ENCODE measurements around the gene GRAMD1A. TPM values are rescaled to one million over a fixed set of nuclear protein-coding genes. Genes with fewer than 3 reads are reported as not detected.

The GRAMD1A gene
- total RNA-seq, 1 donor from 2014 or later, result 27.2 TPM

DNA sequence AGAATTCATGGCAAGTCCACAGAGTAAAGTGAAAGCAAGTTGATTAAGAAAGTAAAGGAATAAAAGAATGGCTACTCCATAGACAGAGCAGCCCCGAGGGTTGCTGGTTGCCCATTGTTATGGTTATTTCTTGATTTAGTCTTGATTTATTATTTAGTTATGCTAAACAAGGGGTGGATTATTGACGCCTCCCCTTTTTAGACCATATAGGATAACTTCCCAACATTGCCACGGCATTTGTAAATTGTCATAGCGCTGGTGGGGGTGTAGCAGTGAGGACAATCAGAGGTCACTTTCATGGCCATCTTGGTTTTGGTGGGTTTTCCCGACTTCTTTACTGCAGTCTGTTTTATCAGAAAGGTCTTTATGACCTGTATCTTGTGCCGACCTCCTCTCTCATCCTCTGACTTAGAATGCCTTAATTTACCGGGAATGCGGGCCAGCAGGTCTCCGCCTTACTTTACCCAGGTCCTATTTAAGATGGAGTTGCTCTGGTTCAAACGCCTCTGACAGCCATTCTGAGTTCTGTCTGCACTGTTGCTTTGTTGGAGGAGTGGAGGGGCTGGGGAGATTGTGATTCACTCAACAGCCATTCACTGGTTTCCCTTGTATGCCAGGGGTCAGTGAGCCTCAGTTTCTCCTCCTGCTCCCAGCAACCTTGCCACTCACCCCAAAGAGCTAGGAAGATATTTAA lies 69.0 kb downstream of the GRAMD1A start:
- no peak for DNase-seq (ENCODE audit: low spot score)
- peaks cover 20% of the 10 kb centered on the region for H3F3A ChIP-seq (ENCODE audit: low read depth)
- peak overlapping the region; percentile 23 for H3K4me3 ChIP-seq
- no peaks in the 10 kb centered on the region for H3K36me3 ChIP-seq
- Mint-ChIP-seq H3K36me3 (no peaks in the 10 kb centered on the region), H3K4me1 (peaks cover 14% of the 10 kb centered on the region), H3K27ac (peak overlapping the region; percentile 95), H3K27me3 (ENCODE audit: insufficient read depth, low read depth) (no peaks in the 10 kb centered on the region), H3K4me3 (peak overlapping the region; percentile 63), H3K9me3 (peaks cover 4% of the 10 kb centered on the region)
- peaks cover 14% of the 10 kb centered on the region for H3K4me1 ChIP-seq
- H3K27me3 ChIP-seq, result peaks cover 4% of the 10 kb centered on the region
- no peak overlapping the region for H3K9ac ChIP-seq
- no peaks in the 10 kb centered on the region for H3K79me2 ChIP-seq (ENCODE audit: low read depth)
- H4K20me1 ChIP-seq (ENCODE audit: low read depth), result no peaks in the 10 kb centered on the region
- H3K4me2 ChIP-seq, result peak overlapping the region; percentile 77
- no peak for TF ChIP-seq EZH2 (IDR thresholded peaks at IDR 0.05)
- H2AFZ ChIP-seq (replicated peaks), result peak overlapping the region; percentile 99
- no peak overlapping the region for H3K27ac ChIP-seq
- H3K9me3 ChIP-seq (ENCODE audit: low read depth), result no peaks in the 10 kb centered on the region

DNA sequence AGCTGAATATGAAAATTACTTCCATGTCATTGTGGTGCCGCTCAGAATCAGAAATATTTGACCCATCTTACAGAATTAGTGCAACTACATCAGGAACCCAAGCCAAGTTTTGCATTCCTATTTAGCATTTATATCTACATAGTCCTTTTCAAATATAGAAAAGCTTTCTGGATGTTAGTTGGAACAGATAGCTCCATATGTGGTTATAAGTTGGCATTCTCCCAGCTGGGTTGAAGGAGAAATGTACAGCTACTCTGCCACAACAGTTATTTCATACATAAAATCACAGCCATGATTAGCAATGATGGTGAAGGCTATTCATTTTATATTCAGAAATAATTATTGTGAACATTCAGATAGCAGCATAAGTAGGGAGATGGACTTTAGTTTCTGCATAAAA lies 69.6 kb downstream of the GRAMD1A start:
- Mint-ChIP-seq H3K4me1 (peaks cover 14% of the 10 kb centered on the region), H3K36me3 (no peaks in the 10 kb centered on the region), H3K27ac (no peak overlapping the region), H3K27me3 (ENCODE audit: insufficient read depth, low read depth) (no peaks in the 10 kb centered on the region), H3K9me3 (peaks cover 4% of the 10 kb centered on the region), H3K4me3 (no peak overlapping the region)
- TF ChIP-seq EZH2 (IDR thresholded peaks at IDR 0.05) (no peak), EZH2phosphoT487 (IDR thresholded peaks at IDR 0.05) (no peak)
- TF ChIP-seq, protein P1, sequence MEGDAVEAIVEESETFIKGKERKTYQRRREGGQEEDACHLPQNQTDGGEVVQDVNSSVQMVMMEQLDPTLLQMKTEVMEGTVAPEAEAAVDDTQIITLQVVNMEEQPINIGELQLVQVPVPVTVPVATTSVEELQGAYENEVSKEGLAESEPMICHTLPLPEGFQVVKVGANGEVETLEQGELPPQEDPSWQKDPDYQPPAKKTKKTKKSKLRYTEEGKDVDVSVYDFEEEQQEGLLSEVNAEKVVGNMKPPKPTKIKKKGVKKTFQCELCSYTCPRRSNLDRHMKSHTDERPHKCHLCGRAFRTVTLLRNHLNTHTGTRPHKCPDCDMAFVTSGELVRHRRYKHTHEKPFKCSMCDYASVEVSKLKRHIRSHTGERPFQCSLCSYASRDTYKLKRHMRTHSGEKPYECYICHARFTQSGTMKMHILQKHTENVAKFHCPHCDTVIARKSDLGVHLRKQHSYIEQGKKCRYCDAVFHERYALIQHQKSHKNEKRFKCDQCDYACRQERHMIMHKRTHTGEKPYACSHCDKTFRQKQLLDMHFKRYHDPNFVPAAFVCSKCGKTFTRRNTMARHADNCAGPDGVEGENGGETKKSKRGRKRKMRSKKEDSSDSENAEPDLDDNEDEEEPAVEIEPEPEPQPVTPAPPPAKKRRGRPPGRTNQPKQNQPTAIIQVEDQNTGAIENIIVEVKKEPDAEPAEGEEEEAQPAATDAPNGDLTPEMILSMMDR (IDR thresholded peaks at IDR 0.05), result no peak
- Histone ChIP-seq H3K9me3 (ENCODE audit: low read depth) (no peaks in the 10 kb centered on the region), H3K9ac (no peak overlapping the region), H3F3A (ENCODE audit: low read depth) (peaks cover 20% of the 10 kb centered on the region), H3K36me3 (no peaks in the 10 kb centered on the region), H3K79me2 (ENCODE audit: low read depth) (no peaks in the 10 kb centered on the region), H3K4me3 (no peak overlapping the region), H4K20me1 (ENCODE audit: low read depth) (no peaks in the 10 kb centered on the region), H2AFZ (replicated peaks) (no peak overlapping the region), H3K27ac (no peak overlapping the region), H3K27me3 (no peaks in the 10 kb centered on the region), H3K4me1 (peaks cover 14% of the 10 kb centered on the region), H3K4me2 (no peak overlapping the region)
- no peak for DNase-seq (ENCODE audit: low spot score)

DNA sequence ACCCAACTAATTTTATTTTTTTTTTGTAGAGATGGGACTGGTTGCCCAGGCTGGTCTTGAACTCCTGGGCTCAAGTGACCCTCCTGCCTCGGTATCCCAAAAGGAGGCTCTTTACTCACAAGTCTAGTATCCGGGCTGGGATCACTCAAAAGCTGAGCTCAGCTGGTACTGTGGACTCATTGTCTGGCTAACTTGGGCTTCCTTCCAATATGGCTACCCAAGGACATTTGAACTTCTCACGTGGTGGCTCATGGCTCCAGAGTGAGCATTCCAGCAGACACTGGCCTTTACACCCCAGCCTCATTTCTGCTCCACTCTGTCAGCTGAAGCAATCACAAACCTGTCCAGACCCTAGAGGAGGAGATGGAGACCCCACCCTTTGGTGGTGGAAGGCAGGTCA lies 70.3 kb downstream of the GRAMD1A start:
- H3K4me3 ChIP-seq, result no peak overlapping the region
- H3K4me2 ChIP-seq, result no peak overlapping the region
- H3K9ac ChIP-seq, result no peak overlapping the region
- H3K9me3 ChIP-seq (ENCODE audit: low read depth), result no peaks in the 10 kb centered on the region
- H4K20me1 ChIP-seq (ENCODE audit: low read depth), result no peaks in the 10 kb centered on the region
- TF ChIP-seq EZH2 (IDR thresholded peaks at IDR 0.05) (no peak), EZH2phosphoT487 (IDR thresholded peaks at IDR 0.05) (no peak)
- TF ChIP-seq, protein P1 (IDR thresholded peaks at IDR 0.05), result no peak
- no peak overlapping the region for H2AFZ ChIP-seq (replicated peaks)
- Mint-ChIP-seq H3K27me3 (ENCODE audit: insufficient read depth, low read depth) (no peaks in the 10 kb centered on the region), H3K27ac (no peak overlapping the region), H3K4me1 (peaks cover 14% of the 10 kb centered on the region), H3K36me3 (no peaks in the 10 kb centered on the region), H3K9me3 (peaks cover 4% of the 10 kb centered on the region), H3K4me3 (no peak overlapping the region)
- no peak overlapping the region for H3K27ac ChIP-seq
- DNase-seq (ENCODE audit: low spot score), result no peak
- peaks cover 14% of the 10 kb centered on the region for H3K4me1 ChIP-seq
- H3K79me2 ChIP-seq (ENCODE audit: low read depth), result no peaks in the 10 kb centered on the region
- H3K36me3 ChIP-seq, result no peaks in the 10 kb centered on the region
- no peaks in the 10 kb centered on the region for H3K27me3 ChIP-seq
- H3F3A ChIP-seq (ENCODE audit: low read depth), result peaks cover 20% of the 10 kb centered on the region

DNA sequence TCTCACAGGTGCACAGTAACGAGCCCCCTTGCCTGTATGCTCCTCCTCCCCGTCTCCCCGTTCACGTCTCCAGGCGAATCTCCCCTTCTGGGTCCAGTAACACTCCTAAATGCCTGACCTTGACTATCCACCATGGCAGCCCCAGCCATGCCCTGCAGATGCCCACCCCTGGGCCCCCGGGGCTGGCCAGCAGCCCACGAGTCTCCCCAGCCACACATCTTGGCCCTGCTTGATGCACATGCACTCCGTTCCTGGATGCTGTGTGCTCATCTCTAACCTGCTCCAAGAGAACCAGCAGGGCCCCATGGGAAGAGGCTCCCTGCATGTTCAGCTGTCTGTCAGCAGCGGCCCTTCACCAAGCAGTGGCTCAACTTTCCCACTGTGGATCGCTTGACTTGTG lies 73.4 kb downstream of the GRAMD1A start:
- H3K4me2 ChIP-seq, result no peak overlapping the region
- H3K9ac ChIP-seq, result no peak overlapping the region
- H3K9me3 ChIP-seq (ENCODE audit: low read depth), result no peaks in the 10 kb centered on the region
- H3K27me3 ChIP-seq, result no peaks in the 10 kb centered on the region
- no peaks in the 10 kb centered on the region for H3K36me3 ChIP-seq
- no peak for DNase-seq (ENCODE audit: low spot score)
- no peak overlapping the region for H3K4me3 Mint-ChIP-seq
- peaks cover 4% of the 10 kb centered on the region for H3K9me3 Mint-ChIP-seq
- no peak overlapping the region for H3K27ac ChIP-seq
- H3K79me2 ChIP-seq (ENCODE audit: low read depth), result no peaks in the 10 kb centered on the region
- peaks cover 2% of the 10 kb centered on the region for H3K27me3 Mint-ChIP-seq (ENCODE audit: insufficient read depth, low read depth)
- peaks cover 13% of the 10 kb centered on the region for H3F3A ChIP-seq (ENCODE audit: low read depth)
- H3K27ac Mint-ChIP-seq, result no peak overlapping the region
- peaks cover 8% of the 10 kb centered on the region for H3K4me1 ChIP-seq
- no peak overlapping the region for H3K4me3 ChIP-seq
- no peak overlapping the region for H2AFZ ChIP-seq (replicated peaks)
- H3K36me3 Mint-ChIP-seq, result no peaks in the 10 kb centered on the region
- no peaks in the 10 kb centered on the region for H4K20me1 ChIP-seq (ENCODE audit: low read depth)
- peaks cover 4% of the 10 kb centered on the region for H3K4me1 Mint-ChIP-seq
- TF ChIP-seq EZH2 (IDR thresholded peaks at IDR 0.05), result no peak
- TF ChIP-seq, protein P1 (IDR thresholded peaks at IDR 0.05), result no peak
- no peak for TF ChIP-seq EZH2phosphoT487 (IDR thresholded peaks at IDR 0.05)
